ENCODE measurements around the gene ZNF606.
"Not testable (repeated sequence)": the region's sequence is repeated elsewhere in the genome, so short reads cannot be mapped to it uniquely, and the experiment has no call there.

ZNF606 gene

GRCh38 chr19:58009666-58010301, 7.2 kb upstream of the ZNF606 start:
- DNase-seq = peak; percentile 56

DNA sequence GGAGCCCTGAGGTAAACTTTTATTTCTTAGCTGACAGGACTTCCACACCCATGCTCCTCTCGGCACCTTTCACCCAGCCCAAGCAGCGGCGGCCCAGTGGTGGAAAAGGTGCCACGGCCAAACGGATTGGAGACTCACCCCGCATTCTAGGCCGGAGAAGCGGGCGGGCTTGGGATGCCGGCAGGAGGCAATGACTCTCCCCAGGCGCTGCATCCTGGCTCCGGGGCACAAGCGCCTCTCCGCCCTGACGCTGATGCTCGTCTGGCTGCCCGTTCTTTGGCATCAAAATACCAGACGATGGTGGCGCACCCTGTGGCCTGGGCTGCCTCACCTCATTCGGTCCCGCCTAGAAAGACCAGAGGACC, 6.7 kb upstream of the ZNF606 start:
- DNase-seq = no peak

DNA sequence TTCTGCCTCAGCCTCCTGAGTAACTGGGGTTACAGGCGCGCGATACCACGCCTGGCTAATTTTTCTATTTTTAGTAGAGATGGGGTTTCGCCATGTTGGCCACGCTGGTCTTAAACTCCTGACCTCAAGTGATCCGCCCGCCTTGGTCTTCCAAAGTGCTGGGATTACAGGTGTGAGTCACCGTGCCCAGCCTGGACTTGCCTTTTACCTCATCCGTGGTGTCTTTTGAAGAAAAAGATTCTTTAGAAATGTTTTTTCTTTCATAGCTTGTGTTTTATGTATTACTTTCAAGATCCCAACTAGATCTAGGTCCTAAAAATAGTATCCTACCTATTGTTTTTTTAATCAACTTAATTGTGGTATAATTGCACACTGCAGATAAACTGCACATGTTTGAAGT, 6.3 kb upstream of the ZNF606 start:
- not testable (repeated sequence) for DNase-seq

GRCh38 chr19:58007285-58007684, 4.7 kb upstream of the ZNF606 start:
- DNase-seq = no peak

DNA sequence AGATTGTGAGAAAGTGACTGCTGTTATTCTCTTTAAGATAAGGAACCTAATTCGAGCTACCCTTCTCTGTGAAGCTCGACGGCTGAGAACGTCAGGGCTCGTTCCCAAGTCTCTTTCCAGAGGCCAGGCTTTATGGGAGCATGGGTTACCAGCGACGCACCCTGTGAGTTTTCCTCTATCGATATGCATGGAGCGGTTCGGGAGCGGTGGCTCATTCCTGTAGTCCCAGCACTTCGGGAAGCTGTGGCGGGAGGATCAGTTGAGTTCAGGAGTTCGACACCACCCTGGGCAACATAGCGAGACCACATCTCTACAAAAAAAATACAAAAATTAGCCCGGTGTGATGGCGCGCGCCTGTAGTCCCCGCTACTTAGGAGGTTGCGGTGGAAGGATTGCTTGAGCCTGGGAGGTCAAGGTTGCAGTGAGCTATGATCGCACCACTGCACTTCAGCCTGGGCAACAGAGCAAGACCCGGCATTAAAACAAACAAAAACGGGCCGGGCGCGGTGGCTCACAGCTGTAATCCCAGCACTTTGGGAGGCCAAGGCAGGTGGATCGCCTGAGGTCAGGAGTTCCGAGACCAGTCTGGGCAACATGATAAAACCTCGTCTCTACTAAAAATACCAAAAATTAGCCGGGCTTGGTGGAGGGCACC, 681 bp upstream of the ZNF606 start:
- DNase-seq = no peak

- no peak for DNase-seq
These were observed 688 bp downstream of the ZNF606 start for GRCh38 chr19:58001895-58002369.

DNA sequence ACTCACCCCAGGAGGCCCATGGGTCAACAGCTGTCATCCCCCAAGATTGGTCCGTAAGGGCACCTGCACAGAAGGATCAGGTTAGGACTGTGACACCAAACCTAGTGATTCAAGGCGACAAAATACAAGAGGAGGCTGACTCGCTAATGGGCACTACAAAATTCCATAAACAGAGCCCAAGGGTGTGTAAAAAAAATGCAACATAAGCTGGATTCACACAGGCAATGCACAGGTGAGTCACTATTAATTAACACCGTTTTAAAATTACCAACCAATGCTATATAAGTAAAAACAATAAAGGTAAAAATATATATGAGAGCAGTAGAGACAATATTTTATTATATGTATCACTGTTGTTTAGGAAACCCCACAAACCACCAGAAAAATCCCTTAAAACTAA, 1.9 kb downstream of the ZNF606 start:
- DNase-seq = no peak

GRCh38 chr19:57992841-57993240, 9.8 kb downstream of the ZNF606 start:
- DNase-seq = no peak

GRCh38 chr19:57978586-57979289, 23.9 kb downstream of the ZNF606 start:
- DNase-seq = no peak

DNA sequence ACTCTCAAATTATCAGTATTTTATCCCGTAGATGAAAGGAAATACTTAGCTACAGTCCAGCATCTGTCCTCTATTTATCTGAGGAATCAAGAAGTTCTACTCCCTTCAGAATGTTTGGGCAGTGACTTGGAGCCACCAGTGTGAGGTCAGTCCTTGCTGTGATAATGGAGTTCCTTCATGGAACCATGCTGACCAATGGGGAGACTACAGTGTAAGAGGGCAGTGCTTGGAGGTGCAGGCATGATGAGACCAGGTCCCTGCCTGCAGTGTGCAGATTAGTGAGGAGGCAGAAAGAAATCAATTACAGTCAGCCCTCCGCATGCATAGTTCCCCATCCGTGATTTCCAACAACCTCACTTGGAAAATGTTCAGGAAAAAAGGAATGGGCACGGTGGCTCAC, 28.2 kb downstream of the ZNF606 start, which contains the start of gene C19orf18:
Gene C19orf18, minus strand, starts transcription at position 101 of the 400 bp plus-strand sequence. CDS start 102 bp downstream, outside the sequence.
- DNase-seq = no peak

GRCh38 chr19:57964761-57965160, 37.9 kb downstream of the ZNF606 start:
- no peak for DNase-seq

DNA sequence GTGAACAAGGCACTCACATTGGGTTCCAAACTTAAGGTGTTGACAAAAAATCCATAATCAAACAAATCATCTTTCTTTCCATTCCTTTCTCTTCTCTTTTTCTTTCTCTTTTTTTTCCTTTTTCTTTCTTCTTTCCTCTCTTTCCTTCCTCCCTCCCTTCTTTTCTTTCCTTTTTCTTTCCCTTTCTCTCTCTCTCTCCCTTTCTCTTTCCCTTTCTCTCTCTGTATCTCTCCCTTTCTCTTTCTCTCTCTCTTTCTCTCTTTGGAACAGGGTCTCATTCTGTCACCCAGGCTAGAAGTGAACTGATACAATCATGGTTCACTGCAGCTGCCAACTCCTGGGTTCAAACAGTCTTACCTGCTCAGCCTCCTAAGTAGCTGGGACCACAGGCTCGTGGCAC, 40.8 kb downstream of the ZNF606 start:
- no peak for DNase-seq

GRCh38 chr19:57954996-57955395, 47.6 kb downstream of the ZNF606 start:
- DNase-seq = no peak

GRCh38 chr19:57949702-57950101, 52.9 kb downstream of the ZNF606 start:
- no peak for DNase-seq

- DNase-seq = no peak
These were observed 53.3 kb downstream of the ZNF606 start for GRCh38 chr19:57949296-57949695.

GRCh38 chr19:57947419-57948134, 55.0 kb downstream of the ZNF606 start, which contains the start of gene ZNF256:
Gene ZNF256 (minus strand): TSS chr19:57947706. CDS start chr19:57947474, 232 bp downstream.
- peak; percentile 88 for DNase-seq

GRCh38 chr19:57947088-57947418, 55.6 kb downstream of the ZNF606 start:
- DNase-seq = no peak

DNA sequence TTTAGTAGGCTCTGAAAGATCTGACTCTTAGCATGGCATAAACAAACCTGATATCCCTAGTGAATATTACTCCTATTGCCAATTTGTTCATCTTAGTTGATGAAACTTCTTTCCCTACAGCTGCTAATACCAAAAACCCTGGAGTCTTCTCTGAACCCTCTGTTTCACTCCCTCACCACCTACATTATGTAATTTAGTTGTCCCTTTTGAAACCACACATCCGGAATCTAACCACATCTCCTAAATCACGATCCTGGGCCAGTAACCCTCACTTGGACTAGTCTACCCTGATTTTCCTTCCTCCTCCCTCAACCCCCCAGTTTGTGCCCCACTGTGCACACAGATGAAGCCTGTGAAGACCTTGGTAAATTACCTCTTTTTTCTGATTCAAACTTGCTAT, 56.3 kb downstream of the ZNF606 start:
- no peak for DNase-seq

DNA sequence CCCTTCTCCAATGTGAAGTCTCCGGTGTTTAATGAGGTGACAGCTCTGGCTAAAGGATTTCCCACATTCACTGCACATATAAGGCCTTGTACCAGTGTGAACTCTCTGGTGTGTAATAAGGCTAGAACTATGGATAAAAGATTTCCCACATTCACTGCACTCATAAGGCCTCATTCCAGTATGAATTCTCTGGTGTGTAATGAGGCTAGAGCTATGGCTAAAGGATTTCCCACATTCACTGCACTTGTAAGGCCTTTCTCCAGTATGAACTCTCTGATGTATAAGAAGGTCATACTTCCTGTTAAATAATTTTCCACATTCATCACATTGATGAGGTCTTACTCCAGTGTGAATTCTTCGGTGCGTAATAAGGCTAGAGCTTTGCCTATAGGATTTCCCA, 61.0 kb downstream of the ZNF606 start:
- no peak for DNase-seq

- DNase-seq = no peak
These were observed 66.9 kb downstream of the ZNF606 start for GRCh38 chr19:57935731-57936130.

DNA sequence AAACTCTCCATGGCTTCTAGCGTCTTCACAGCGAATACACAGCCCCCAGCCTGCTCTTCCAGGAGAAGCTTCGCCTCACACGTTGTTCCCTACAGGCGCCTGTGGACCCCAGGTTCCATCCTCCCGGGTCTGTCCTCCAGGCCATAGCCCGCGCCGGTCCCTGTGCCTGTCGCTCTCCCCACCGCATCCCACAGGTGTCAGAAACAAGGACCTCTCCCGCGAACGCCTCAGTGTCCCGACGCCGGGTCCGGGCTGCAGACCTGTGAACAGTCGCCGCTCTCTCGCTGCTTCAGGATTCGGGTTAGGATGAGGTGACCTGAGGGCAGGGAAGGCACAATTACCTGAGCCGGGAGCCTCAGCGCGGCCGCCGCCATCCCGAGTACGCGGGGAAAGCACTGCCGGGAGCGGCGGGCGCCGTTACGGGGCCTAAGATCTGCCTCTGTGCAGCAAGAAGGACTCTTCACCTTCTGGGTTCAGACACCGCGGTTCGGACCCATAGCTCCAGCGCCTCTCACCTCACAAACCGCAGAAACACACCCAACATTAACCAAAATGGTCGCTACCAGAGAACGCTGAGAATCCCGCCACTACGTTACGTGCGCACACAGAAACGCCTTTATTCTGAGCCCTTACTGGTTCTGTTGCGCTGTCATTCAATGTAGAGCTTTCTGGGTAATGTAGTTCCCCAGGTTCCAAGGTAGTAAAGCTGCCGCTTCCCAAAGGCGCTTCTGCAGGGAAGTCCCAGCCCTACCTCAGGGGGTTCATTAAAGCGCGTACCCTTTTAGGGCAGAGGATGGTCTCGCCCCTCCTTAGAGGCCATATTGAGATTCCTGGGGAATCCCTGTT, 67.6 kb downstream of the ZNF606 start, which contains the start of gene ZNF418:
Gene ZNF418, minus strand, starts transcription at position 583 of the 846 bp plus-strand sequence. CDS start 1,580 bp downstream, outside the sequence.
- peak; percentile 25 for DNase-seq

- no peak for DNase-seq
These were observed 75.0 kb downstream of the ZNF606 start for GRCh38 chr19:57927587-57927986.

Data from activated CD8-positive, alpha-beta memory T cell treated with anti-CD3 and anti-CD28 coated beads, Interleukin-2, amount 50 U/mL, for 4 hours (primary cell).